Stimulated activated CD8-positive, alpha-beta memory T cell treated with anti-CD3 and anti-CD28 coated beads, Interleukin-15, amount 100 ng/mL, for 1 hour (primary cell): ENCODE data around the gene CFAP410.
"Not testable (repeated sequence)": the region's sequence is repeated elsewhere in the genome, so short reads cannot be mapped to it uniquely, and the experiment has no call there.

ENCODE experiments used
- DNase-seq: peaks from one replicate; pipeline ENCODE4 v3.0.0-alpha.2; 2020; ENCODE audit warnings: low read depth

The CFAP410 gene

DNA sequence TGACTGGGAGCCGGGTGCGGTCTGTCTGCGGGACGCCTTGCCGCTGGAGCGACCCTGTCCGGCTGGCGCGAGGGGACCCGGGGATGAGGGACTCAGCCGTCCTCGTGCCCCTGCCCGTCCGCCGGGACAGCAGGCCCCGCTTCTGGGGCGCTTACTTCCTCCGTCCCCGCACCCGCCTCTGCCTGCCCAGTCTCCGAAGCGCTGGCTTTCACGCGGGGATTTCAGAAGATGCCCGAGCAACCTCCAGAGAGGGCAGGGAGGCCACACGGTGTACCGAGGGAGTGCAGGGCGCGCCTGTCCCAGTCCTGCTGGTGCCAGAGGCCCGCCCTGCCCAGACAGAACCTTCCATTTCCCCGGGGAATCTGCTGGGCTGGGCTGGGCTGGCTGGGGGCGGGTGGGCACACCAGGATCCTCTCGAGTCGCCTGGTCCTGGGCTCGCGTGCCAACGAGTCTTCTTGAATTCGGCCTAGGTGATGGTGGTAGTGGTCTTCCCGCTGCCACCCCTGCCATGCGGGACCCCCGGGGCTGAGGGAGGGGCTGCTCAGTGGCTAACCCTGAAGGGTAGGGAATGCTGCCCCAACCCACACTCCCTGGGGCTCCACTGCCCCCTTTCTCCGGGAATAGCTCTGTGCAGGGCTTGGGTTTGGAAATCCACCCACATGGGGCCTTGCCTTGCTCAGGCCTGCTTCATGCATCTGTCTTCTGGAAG, 11.7 kb upstream of the CFAP410 start:
- DNase-seq: no peak

DNA sequence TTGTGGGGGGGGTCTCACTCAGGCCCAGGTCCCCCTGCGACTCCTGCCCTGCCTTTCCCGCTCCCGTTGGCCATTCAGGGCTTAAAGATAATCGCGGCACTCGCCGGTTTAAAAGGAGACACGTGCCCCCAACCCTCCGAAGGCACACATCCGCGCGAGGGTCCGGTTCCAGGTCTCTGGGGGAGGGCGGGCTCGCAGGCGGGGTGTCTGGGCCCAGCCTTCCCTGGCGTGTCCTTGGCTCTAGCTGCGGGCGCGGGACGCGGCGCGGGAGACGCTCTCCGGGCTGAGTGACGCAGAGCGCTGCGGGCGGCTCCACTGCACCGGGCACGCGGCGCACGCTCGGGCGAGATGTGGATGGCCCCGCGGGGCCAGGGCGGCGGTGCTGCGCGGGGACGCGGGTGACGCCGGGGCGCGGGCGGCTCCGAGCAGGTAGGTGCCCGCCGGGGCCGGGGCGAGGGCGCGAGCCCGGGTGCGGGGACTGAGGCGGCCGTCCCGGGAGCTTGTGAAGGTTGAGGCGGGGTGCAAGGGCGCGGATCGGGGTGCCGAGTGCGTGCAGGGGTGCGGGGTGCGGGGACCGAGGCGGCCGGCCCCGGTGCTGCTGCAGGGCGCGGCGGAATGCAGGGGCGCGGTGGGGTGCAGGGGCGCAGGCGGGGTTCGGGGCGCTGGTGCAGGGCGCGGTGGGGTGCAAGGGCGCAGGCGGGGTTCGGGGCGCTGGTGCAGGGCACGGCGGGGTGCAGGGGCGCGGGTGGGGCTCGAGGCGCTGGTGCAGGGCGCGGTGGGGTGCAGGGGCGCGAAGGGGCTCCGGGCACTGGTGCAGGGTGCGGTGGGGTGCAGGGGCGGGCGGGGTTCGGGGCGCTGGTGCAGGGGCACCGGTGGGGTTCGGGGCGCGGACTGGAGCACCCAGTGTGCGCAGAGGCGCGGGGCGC, 10.9 kb upstream of the CFAP410 start:
- DNase-seq: no peak

DNA sequence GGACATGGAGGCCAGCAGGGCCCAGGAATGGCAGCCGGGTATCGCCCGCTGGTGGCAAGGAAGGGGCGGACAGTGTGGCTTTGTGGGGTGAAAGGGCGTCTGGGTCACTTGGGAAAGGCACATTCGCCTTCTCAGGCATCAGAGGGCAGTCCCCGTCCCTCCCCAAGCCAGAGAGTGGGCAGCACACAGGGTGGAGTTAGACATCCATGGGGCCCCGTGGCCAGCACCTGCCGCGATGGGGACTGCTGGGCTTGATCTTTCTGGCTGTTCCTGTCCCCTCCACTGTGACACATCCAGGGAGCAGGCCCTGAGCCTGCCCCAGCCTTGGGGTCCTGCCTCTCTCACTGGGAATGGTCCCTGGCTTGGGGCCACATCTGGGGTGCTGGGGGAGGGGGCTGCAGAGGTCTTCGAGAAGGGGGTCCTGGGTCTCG, 10.2 kb upstream of the CFAP410 start:
- no peak for DNase-seq

DNA sequence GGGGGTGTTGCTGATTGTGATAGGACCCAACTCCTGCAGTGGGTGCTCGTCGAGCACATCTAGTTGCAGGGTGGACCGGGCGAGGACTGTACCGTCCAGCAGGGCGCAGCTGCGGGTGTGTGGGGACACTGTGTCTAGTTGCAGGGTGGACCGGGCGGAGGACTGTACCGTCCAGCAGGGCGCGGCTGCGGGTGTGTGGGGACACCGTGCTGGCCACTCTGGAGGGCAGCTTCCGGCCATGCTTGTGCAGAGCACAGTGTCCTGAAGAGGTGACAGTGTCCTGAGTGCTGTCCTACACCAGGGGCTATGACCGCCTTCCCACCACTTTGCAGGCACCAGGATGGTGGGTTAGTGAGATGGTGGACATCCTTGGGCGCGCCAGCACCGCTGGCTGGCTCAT, 9.7 kb upstream of the CFAP410 start:
- no peak for DNase-seq

DNA sequence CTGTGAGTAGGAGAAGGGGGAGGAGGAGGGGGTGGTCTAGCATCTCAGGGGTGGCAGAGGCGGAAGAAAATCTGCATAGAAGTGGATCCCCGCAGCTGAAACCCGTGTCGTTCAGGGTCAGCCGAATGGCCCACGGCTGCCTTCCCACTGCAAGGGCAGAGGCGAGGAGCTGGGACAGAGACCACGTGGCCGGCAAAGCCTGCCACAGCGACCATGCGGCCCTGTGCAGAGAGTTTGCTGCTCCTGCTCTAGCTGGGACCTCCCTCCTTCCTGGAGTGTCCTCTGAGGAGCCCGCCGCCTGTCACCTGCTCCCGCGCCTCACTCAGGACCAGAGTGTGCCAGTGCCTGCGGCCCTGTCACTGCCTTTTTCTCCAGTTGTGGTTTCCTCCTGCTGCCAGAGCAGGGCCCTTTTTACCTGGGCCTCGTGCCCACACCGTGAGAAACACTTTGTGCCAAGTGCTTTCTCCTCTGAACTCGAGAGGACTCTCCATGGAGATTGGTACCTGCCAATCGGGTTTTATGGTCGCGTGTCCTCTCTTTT, 8.8 kb upstream of the CFAP410 start:
- no peak for DNase-seq

DNA sequence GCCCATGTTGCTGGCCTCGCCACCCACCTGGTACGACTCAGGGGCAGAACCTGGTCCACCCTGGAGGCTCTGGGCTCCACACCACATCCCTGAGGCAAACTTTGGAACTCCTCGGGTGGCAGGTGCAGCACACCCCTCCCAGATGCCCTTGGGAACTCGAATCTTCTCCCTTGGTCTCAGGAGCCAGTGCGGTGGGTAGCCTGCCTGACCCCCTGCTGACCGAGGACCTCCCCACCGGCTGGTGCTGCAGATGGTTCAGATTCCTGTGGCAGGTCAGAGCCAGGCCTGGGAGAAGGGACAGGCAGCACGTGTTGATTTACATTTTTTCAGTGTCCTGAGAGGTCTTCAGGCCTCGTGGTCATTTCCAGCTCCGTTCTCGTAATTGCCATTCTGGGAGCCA, 6.3 kb upstream of the CFAP410 start:
- DNase-seq: no peak

DNA sequence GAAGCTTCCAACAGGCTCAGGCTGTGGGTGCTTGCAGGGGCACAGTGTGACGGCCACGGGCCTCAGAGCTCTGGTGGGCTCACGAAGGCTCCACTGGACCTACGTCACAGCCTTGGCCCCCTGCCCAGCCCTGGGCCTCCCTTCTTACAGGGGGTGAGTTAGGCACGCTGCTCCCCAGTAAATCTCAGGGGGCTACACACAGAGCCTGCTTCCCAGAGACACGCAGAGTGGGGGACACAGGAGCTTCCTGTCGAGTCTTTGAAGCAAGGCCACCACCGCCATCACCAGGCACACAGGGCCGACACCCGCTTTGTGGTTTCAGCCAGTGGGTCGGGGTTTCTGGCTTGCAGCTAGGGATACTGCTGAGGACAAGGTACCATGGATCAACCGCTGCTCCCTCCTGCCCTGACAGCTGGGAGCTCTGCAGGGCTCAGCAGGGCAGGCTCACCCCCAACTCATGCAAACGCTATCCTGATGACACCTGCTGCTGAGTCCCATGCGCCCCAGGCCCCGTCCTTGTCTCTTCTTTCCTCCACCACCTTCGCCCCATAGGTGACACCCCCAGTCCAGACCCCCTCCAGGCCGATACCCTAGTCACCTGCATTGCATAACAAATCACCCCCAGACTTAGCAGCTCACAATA, 5.5 kb upstream of the CFAP410 start:
- no peak for DNase-seq

DNA sequence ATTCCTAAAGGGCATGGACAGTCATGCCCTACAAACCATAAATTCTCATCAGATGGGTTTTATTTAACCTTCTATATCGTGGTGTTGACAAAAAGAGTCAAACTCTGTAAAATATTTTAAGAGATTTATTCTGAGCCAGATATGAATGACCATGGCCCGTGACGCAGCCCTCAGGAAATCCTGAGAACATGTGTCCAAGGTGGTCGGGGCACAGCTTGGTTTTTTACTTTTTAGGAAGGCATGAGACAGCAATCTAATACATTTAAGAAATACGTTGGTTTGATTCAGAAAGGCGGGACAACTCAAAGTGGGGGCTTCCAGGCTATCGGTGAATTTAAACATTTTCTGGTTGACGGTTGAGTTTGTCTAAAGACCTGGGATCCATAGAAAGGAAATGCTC, 3.8 kb upstream of the CFAP410 start:
- DNase-seq: not testable (repeated sequence)

DNA sequence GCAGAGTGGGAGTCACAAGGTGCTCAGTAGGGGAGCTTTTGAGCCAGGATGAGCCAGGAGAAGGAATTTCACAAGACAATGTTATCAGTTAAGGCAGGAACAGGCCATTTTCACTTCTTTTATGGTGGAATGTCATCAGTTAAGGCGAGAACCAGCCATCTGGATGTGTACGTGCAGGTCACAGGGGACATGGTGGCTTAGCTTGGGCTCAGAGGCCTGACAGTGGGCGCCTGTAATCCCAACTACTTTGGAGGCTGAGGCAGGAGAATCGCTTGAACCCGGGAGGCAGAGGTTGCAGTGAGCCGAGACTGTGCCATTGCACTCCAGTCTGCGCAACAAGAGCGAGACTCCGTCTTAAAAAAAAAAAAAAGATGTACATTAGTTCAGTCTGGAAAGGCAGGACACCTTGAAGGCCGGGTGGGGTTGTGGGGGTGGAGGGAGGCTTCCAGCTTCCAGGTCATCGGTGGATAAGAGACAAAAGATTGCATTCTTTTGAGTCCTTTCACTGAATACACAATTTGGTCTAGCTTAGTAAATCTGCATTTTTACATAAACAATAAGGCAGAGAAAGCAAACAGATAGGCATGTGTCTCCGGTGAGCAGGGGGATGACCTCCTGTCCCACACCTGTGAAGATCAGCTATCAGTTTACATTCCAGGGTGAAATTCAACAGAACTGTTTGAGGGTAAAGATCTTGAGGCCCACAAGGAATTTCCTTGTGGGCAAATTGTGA, 2.7 kb upstream of the CFAP410 start:
- DNase-seq: not testable (repeated sequence)

DNA sequence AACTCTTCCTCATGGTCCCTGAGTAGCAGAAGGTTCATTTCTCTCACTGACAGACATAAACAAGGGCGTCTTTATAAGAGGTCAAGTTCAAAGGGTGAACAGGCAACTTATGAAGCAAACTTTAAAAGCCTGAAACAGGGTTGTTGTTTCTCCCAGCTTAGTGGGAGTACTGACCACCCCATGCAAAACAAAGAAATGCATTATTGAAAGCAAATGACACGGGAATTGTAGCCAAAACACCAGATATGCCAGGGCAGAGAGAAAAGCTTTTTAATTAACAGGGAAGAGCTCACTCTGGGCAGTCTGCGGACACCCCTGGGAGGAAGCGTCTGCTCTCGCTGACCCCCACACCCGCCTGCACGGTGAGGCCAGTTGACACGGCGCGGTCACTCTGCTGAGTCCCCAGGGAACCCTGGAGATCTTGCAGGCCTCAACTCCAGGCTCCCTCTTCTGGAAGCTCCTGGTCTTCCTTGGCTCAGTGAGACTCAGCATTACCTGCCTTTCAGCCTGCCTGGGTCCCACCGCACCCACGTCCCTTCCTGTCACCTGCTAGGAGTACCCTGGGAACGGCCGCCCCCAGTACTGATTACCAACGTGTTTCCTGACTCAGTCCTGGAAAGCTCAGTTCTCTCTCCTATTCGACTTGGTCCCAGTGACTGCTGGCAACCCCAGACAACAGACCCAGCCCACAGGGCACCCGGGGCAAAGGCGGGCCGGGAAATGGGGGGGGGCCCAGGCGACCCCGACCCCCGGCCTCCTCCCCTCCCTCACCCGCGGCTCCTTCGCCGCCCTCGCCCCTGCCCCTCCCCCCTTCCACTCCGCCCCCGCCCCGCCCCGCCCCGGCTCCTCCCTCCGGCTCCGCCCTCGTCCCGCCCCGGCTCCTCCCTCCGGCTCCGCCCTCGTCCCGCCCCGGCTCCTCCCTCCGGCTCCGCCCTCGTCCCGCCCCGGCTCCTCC, 972 bp downstream of the CFAP410 start:
- no peak for DNase-seq

DNA sequence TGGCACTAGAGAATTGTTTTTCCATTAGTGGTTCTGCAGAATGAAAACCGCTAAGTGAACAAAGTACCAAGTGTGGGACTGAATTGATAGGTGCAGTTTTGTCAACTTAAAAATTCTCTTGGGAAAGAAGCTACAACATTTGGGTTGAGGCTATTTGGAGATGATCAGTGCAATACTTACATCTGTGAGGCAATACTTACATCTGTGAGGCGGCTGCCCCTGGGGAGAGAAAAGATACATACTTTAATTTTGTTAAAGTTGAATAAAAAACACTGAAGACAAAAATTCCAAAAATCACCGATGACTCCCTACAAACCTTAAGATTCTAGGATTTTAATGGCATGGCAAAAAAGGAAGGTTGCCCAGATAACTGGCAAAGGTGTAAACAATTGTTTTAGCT, 1.7 kb downstream of the CFAP410 start:
- no peak for DNase-seq

DNA sequence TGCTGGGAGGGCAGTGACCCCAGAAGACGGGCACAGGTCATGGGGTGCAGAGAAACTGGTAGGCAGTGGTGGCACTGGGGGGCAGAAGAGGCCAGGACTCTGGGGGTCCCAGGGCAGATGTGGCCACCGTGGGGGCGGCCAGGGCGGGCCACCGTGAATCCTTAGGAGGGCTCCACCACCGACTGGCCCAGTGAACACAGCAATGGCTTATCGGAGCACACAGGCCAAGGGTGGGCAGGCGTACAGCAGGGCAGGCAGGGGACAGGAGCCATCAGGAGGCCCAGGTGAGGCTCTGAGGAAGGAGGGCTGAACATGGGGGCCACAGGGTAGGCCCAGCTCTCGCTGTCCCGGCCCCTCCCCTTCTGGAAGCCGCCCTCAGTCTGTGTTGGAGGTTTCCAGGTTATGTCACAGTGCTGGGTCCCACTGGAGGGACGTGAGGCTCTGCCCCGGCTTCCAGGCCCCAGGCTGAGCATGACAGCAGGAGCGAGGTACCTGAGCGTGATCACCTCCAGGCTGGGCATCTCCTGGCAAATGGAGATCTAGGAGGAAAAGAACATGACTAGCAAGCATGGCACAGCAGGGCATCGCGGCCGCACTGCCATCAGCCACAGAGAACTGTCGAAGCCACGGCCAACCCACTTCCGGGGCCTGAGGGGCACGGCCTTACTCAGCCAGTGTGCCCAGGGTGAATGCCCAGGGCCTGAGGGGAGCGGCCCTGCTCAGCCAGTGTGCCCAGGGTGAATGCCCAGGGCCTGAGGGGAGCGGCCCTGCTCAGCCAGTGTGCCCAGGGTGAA, 3.7 kb downstream of the CFAP410 start:
- no peak for DNase-seq

DNA sequence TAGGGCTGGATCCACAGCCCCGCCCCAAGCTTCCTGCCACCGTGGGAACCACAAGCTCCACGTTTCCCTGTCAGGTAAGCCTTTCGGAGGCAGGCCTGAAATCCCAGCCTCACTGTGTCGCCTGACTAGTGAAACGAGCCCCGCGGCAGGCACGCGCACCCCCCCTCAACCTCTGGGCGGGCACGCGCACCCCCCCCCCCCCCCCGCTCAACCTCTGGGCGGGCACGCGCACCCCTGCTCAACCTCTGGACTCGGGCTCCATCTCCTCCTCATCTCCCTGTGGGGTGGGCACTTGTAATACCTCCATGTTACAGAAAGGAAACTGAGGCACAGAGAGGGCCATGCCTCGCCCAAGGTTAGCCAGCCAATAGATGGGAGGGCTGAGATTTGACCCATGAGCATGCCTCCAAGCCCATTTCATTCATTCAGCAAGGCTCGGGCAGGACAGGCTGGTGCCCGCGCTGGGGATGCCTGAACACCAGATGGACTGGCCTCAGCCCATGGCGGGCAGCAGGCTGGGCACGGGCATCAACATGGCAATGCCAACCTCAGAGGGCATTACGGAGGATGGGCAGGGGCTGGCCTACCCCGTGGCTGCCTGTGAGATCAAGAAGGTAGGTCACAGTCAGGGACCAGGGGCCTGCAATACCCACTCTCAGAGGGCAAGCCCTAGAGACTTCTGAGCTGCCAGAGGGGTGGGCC, 4.7 kb downstream of the CFAP410 start:
- no peak for DNase-seq

DNA sequence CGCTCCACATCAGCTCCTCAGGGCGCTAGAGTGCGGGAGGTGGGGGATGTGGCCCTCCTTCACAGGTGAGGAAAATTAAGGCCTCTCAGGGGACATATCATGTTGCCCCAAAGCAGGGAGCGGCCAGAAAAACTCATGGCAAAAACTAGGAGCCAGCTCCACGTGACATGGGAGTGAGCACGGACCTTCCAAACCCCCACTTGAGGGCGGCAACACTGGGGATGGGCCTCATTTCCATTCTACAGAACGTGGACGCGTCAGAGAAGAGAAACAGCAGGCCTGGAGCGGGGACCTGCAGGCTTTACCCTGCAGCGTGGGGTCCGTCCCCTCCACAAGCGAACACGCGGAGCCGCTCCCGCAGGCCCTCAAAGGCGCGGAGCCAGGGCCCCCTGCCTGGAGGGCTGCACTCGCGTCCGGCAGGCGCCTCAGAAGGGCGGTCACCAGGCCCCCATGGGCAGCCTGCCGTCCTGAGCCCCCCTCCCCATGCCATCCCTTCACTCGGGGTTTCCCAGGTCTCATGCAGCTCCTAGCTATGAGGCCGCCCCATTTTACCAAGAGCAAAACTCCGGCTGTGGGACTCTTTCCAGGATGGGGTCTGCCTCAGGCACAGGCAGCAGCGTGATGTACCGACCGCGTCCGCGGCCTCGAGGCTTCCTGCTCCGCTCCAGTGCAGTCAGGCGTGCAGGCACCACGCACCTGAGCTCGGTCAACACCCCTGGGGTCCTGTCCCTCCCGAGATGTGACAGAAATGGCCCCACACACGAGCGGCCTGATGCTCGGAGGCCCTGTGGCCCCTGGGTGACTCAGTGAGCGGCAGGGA, 5.5 kb downstream of the CFAP410 start:
- DNase-seq: no peak

DNA sequence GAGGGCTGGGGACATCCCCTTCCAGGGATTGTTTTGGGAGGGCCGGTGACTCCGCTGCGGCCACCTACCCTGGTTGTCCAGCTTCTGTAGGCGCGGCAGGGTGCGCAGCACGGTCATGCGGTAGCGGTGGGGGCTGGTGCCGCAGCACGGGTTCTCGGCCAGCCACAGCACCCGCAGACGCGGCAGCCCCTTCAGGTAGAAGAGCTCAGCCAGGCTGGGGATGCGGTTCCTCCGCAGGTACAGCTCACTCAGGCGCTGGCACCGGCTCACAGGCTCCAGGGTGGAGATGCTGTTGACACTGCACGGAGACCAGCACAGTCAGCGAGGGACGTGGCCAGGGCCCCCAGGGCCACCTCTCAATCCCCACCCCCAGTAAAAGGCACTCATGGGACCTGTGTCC, 6.2 kb downstream of the CFAP410 start:
- no peak for DNase-seq

DNA sequence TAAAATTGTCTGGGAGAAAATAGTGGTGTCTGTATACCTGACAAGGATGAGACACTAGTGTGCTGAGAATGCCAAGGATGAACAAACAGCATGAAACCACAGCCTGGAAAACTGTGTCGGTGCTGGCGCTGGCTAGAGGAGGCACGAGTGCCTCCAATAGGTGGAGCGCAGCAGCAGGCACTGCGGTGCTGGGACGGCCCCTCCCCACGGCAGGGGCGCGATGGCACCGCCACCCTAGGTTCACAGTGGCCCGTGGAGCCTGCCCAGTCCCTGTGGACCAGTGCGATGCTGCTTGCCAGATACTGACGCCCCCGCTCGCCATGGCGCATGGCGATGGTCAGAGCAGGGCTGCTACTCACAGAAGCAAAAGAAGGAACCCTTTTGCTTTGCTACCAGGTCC, 6.8 kb downstream of the CFAP410 start:
- no peak for DNase-seq

DNA sequence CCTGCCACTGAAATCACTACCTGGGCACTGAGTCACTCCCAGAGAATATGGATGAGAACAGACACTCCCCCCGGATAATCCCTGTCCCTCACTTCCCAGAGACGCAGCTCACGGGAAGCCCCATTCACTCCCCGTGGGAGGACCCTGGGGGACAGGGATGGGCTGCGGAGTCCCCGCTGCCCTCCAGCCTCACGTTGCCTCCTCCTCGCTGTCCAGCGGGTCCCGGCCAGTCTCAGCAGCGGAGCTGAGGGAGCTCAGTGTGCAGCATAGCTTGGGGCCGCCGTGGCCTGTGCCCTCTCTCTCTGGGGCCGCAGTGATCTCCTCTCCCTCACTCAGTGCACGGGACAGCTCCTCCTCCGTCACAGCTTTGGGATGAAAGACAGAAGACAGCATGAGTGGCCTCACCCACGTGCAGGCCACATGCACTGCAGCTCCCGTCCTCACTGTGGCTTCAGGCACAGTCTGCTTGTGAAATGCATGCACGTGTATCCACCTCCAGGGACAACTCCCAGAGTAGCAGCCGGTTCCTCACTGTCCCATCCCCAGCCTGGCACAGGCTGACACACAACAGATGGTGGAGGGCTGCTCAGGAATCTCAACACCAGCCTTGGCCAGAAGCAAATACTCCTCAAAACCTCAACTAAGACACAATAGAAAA, 7.4 kb downstream of the CFAP410 start:
- DNase-seq: no peak

DNA sequence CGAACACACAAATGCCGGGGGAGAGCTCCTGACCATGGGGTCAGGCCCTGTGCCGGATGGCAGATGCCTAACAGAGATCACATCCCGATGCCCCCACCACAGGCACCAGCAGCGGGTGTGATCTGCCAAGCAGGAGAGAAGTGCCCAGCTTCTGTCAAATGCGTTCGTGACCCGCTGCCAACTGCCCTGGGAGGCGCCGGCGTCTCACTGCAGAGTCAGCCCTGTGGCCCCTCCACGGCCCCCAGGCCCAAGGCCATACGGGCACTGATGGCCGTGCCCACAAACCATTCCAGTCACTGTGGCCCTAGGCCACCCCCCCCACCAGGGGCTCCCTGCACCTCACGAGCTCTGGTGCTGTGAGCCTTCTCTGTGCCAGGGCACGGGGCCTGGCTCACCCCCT, 8.0 kb downstream of the CFAP410 start:
- no peak for DNase-seq
